GM23248 (cell line): ENCODE results near the gene ZDHHC14. TPM values are rescaled to one million over a fixed set of nuclear protein-coding genes. Genes with fewer than 3 reads are reported as not detected.
"Not testable (repeated sequence)": the region's sequence is repeated elsewhere in the genome, so short reads cannot be mapped to it uniquely, and the experiment has no call there.

ENCODE experiments used
- DNase-seq: peaks from one replicate; pipeline ENCODE4 v3.0.0-alpha.2; 2015
- H2AFZ ChIP-seq: fragments of 200-600 bp; sonication (generic); 2 replicates; pipeline ENCODE4 v1.6.1; 2016; ENCODE audit warnings: antibody characterized with exemption
- H3F3A ChIP-seq: fragments of 200-600 bp; sonication (generic); 2 replicates; pipeline ENCODE4 v1.6.1; 2016; ENCODE audit warnings: mild to moderate bottlenecking, antibody characterized with exemption, mixed run types; ENCODE audit not compliant: insufficient read depth
- H3K27ac ChIP-seq: fragments of 200-600 bp; sonication (generic); 2 replicates; pipeline ENCODE4 v1.5.1; 2016; ENCODE audit warnings: mild to moderate bottlenecking
- H3K27me3 ChIP-seq: fragments of 200-600 bp; sonication (generic); replicated peaks from 2 replicates; pipeline ENCODE4 v1.6.1; 2016; ENCODE audit warnings: mild to moderate bottlenecking; ENCODE audit not compliant: insufficient read depth
- H3K36me3 ChIP-seq: fragments of 200-600 bp; sonication (generic); 2 replicates; pipeline ENCODE4 v1.6.1; 2016; ENCODE audit warnings: low read depth, mild to moderate bottlenecking
- H3K4me1 ChIP-seq: fragments of 200-600 bp; sonication (generic); 2 replicates; pipeline ENCODE4 v1.6.1; 2016; ENCODE audit warnings: mild to moderate bottlenecking; ENCODE audit not compliant: insufficient read depth
- H3K4me2 ChIP-seq: fragments of 200-600 bp; sonication (generic); one replicate; pipeline ENCODE4 v1.6.1; 2016; ENCODE audit warnings: mild to moderate bottlenecking; ENCODE audit not compliant: unreplicated experiment
- H3K4me3 ChIP-seq: fragments of 200-600 bp; sonication (generic); 2 replicates; pipeline ENCODE4 v1.5.1; 2016; ENCODE audit warnings: mild to moderate bottlenecking
- H3K79me2 ChIP-seq: fragments of 200-600 bp; sonication (generic); 2 replicates; pipeline ENCODE4 v1.6.1; 2016; ENCODE audit warnings: mild to moderate bottlenecking; ENCODE audit not compliant: insufficient read depth
- H3K9ac ChIP-seq: fragments of 200-600 bp; sonication (generic); 2 replicates; pipeline ENCODE4 v1.6.1; 2016; ENCODE audit warnings: mild to moderate bottlenecking
- H3K9me2 ChIP-seq: fragments of 200-600 bp; sonication (generic); 2 replicates; pipeline ENCODE4 v1.6.1; 2016; ENCODE audit warnings: mixed run types, mild to moderate bottlenecking, moderate library complexity; ENCODE audit not compliant: insufficient read depth
- H3K9me3 ChIP-seq: fragments of 200-600 bp; sonication (generic); one replicate; pipeline ENCODE4 v1.6.1; 2017; ENCODE audit warnings: low read depth
- H4K20me1 ChIP-seq: fragments of 200-600 bp; sonication (generic); 2 replicates; pipeline ENCODE4 v1.6.0; 2016; ENCODE audit not compliant: insufficient read depth
- EZH2 ChIP-seq: fragments of 200-600 bp; sonication (generic); IDR thresholded peaks from 2 replicates; pipeline ENCODE4 v1.6.1; 2018; ENCODE audit warnings: antibody characterized with exemption, mild to moderate bottlenecking; ENCODE audit not compliant: insufficient read depth, poor library complexity, severe bottlenecking
- EZH2phosphoT487 ChIP-seq: fragments of 200-600 bp; sonication (generic); IDR thresholded peaks from 2 replicates; pipeline ENCODE4 v1.6.1; 2018; ENCODE audit warnings: antibody characterized with exemption, moderate library complexity, mild to moderate bottlenecking, low read depth; ENCODE audit not compliant: insufficient read depth
- WGBS, 2 experiments: methylation state at CpG; one replicate each; pipeline ENCODE4 v1.1.6; 2015 to 2017; ENCODE audit warnings: low lambda C conversion rate in 2 of 2, low coverage in 1 of 2; ENCODE audit errors: missing lambda C conversion rate in 2 of 2; 5-methylcytosine and 5-hydroxymethylcytosine counted together
- in situ Hi-C: fragments of 300-500 bp; cut with MboI; formaldehyde crosslinking; loops from 2 replicates; pipeline ENCODE4 v1.15.0; 2020
- polyA plus RNA-seq: library from polyadenylated mRNA; unstranded; fragments of >200 nt; fragmentation: Nextera tagmentation; extraction: Ambion mirVana; gene quantifications from 2 replicates; pipeline ENCODE4 v1.2.1, GENCODE V29; 2016
- total RNA-seq: library from RNA; depleted of rRNA; stranded (reverse); fragments of >200 nt; shearing (Covaris generic); gene quantifications from 2 replicates; pipeline ENCODE4 v1.2.3, GENCODE V29; 2014

ZDHHC14 gene
- total and polyA plus RNA-seq, 2 experiments from 2014 or later = 1.4 to 4.5 TPM

DNA sequence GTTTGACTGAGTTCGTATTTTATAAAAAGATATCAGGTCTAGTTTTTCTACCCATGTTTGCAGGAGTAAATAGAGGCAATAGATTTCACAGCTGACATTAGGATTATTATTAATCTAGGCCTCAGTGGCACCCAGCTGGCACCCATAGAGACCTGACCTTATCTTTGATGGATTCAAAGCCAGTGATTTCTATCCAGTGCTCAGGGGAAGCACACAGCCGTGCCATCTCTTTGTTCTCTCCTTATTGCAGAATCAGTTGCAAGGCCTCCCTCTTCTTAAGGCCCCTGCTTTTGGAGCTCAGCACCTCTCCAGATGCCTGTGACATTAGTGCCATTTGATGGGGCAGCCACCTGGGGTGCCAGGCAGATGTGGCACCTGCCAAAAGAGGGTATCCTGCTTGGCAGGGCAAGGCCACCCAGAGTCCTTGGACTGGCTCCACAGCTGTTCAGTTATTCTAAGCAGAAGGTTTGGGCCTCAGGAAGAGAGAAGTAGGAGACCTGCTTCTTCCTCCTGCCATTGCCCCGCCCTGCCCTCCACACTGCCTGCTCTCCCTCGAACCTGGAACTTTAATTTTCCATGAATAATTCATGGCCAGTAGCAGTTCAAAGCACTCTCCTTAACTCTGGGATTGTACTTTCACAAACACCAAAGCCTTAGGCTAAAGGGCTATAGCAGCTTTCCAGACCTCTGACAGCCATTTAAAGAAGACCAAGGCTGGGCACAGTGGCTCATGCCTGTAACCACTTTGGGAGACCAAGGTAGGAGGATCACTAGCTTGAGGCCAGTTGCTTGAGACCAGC lies 206.3 kb downstream of the ZDHHC14 start:
- no peak overlapping the region for H3K9ac ChIP-seq
- DNase-seq = no peak
- H3K9me2 ChIP-seq = no peaks in the 10 kb centered on the region
- H3K79me2 ChIP-seq = no peaks in the 10 kb centered on the region
- H3K27ac ChIP-seq = no peak overlapping the region
- 91 to 93% methylated on average over 4 of the region's 4 CpGs for WGBS, 2 experiments
- TF ChIP-seq EZH2 (no peak), EZH2phosphoT487 (no peak)
- no peaks in the 10 kb centered on the region for H3F3A ChIP-seq
- no peaks in the 10 kb centered on the region for H3K4me1 ChIP-seq
- H3K4me2 ChIP-seq = no peak overlapping the region
- H3K36me3 ChIP-seq = no peaks in the 10 kb centered on the region
- no peaks in the 10 kb centered on the region for H3K27me3 ChIP-seq
- no peaks in the 10 kb centered on the region for H3K9me3 ChIP-seq
- no peak overlapping the region for H2AFZ ChIP-seq
- no peak overlapping the region for H3K4me3 ChIP-seq
- in situ Hi-C loops = no loop called here
- no peaks in the 10 kb centered on the region for H4K20me1 ChIP-seq

DNA sequence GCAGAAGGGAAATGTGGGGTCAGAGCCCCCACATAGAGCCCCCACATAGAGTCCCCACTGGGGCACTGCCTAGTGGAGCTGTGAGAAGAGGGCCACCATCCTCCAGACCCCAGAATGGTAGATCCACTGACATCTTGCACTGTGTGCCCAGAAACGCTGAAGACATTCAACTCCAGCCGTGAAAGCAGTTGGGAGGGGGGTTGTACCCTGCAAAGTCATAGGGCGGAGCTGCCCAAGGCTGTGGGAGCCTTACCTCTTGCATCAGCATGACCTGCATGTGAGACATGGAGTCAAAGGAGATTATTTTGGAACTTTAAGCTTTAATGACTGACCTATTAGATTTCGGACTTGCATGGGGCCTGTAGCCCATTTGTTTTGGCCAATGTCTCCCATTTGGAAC lies 209.7 kb downstream of the ZDHHC14 start:
- H2AFZ ChIP-seq, H3K27ac ChIP-seq, H3F3A ChIP-seq, H3K4me1 ChIP-seq, H3K27me3 ChIP-seq, H3K4me2 ChIP-seq, H3K79me2 ChIP-seq, H3K9me2 ChIP-seq, in situ Hi-C loops, H3K9me3 ChIP-seq, H3K36me3 ChIP-seq, H4K20me1 ChIP-seq, H3K4me3 ChIP-seq, DNase-seq, H3K9ac ChIP-seq: not testable (repeated sequence)
- 88% methylated on average over 4 of the region's 4 CpGs for WGBS, 2 experiments

DNA sequence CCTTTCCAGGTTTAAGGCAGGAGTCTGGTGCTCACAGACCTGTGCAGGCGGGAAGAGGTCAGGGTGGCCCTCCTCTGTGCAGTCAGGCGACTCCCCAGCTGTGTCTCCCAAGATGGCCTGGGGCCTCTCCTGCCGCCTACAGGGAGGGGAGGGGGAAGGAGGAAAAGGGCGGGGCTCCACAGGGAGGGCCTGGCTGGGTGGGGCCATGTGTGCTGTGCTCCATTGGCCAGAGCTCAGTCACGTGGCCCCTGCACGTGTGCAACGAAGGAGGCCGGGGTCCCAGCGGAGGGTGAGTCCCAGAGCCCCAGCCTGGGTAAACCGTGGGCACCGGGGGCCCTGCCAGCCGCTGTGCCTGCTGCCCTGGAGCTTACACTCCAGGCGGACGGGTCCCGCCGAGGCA lies 211.6 kb downstream of the ZDHHC14 start:
- no peaks in the 10 kb centered on the region for H3K4me1 ChIP-seq
- H3K9ac ChIP-seq = no peak overlapping the region
- no peaks in the 10 kb centered on the region for H3K36me3 ChIP-seq
- no peak overlapping the region for H3K4me2 ChIP-seq
- 86 to 98% methylated on average over 7 to 15 of the region's 16 CpGs for WGBS, 2 experiments
- no peak for DNase-seq
- TF ChIP-seq EZH2phosphoT487 (no peak), EZH2 (no peak)
- no peaks in the 10 kb centered on the region for H3K79me2 ChIP-seq
- H3F3A ChIP-seq = no peaks in the 10 kb centered on the region
- no peak overlapping the region for H2AFZ ChIP-seq
- H3K9me2 ChIP-seq = no peaks in the 10 kb centered on the region
- H3K9me3 ChIP-seq = no peaks in the 10 kb centered on the region
- in situ Hi-C loops = no loop called here
- H3K27ac ChIP-seq = no peak overlapping the region
- H3K27me3 ChIP-seq = no peaks in the 10 kb centered on the region
- H3K4me3 ChIP-seq = no peak overlapping the region
- no peaks in the 10 kb centered on the region for H4K20me1 ChIP-seq

DNA sequence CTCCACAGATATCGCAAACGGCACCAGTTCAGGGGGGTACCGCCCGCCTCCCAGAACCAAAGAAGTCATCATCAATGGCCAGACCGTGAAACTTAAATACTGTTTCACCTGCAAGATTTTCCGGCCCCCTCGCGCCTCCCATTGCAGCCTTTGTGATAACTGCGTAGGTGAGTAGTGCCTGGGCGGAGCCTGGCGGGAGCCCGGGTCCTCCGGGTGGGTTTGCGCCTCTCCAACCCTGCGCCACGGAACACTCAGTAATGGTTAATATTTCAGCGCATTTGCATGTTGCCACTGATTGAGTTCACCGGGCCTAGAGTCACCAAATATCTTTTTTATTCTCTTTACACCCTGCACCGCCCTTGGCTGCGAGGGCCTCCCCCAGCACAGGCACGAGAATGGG lies 212.0 kb downstream of the ZDHHC14 start:
- no peaks in the 10 kb centered on the region for H4K20me1 ChIP-seq
- TF ChIP-seq EZH2 = no peak
- TF ChIP-seq EZH2phosphoT487 = no peak
- no peak overlapping the region for H3K27ac ChIP-seq
- WGBS, 2 experiments = 95 to 96% methylated on average over 21 of the region's 21 CpGs
- no peaks in the 10 kb centered on the region for H3K4me1 ChIP-seq
- no peak overlapping the region for H3K4me3 ChIP-seq
- no peaks in the 10 kb centered on the region for H3K9me2 ChIP-seq
- no peaks in the 10 kb centered on the region for H3K79me2 ChIP-seq
- no peak overlapping the region for H2AFZ ChIP-seq
- H3K36me3 ChIP-seq = no peaks in the 10 kb centered on the region
- H3K9me3 ChIP-seq = no peaks in the 10 kb centered on the region
- in situ Hi-C loops = no loop called here
- H3K4me2 ChIP-seq = no peak overlapping the region
- DNase-seq = no peak
- no peak overlapping the region for H3K9ac ChIP-seq
- H3K27me3 ChIP-seq = no peaks in the 10 kb centered on the region
- no peaks in the 10 kb centered on the region for H3F3A ChIP-seq

DNA sequence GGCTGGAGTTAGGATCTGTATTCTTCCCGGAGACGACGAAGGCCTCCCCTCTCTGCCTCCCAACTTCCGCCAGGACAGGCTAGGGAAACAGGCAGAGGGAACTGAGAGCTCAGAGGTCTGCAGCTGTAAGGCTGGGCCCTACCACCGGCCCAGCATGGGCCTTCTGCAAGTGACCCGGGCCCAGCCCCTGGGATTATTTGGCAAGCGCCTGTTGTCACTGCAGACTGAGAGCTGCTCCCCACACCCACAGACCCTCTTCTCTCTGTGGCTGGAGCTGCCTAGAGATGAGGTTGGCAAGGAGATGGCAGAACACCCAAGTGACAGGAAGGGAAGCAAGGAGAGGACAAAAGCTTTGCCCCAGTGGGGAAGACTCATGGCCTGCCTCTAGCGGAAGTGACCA lies 212.6 kb downstream of the ZDHHC14 start:
- no peak overlapping the region for H2AFZ ChIP-seq
- DNase-seq = no peak
- no peaks in the 10 kb centered on the region for H3K27me3 ChIP-seq
- TF ChIP-seq EZH2 (no peak), EZH2phosphoT487 (no peak)
- no peak overlapping the region for H3K4me2 ChIP-seq
- in situ Hi-C loops = no loop called here
- H3K9ac ChIP-seq = no peak overlapping the region
- H3K4me1 ChIP-seq = no peaks in the 10 kb centered on the region
- H3K9me3 ChIP-seq = no peaks in the 10 kb centered on the region
- no peak overlapping the region for H3K27ac ChIP-seq
- H3F3A ChIP-seq = no peaks in the 10 kb centered on the region
- no peak overlapping the region for H3K4me3 ChIP-seq
- WGBS, 2 experiments = 96 to 97% methylated on average over 8 of the region's 8 CpGs
- H4K20me1 ChIP-seq = no peaks in the 10 kb centered on the region
- H3K36me3 ChIP-seq = no peaks in the 10 kb centered on the region
- no peaks in the 10 kb centered on the region for H3K9me2 ChIP-seq
- no peaks in the 10 kb centered on the region for H3K79me2 ChIP-seq
